ENCODE measurements around the gene CABLES2.

DNA sequence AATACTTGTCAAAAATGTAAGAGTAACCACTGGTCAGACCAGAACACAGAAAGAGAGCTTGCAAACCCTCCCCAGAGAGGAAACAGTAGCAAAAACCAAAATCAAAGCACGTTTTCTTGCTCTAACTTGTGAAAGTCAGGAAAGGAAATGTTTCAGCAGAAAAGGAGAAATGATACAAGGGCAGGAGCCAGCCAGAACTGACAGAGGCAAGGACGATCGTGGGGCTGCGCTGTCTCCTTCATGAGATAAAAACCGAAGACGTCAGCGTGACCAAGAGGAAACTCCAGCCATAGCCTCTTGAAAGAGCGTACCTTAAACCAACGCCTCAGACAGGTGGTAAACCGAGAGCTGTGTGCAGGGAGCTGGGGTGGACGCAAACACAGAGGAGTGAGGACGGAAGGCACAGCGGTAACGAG, 67.4 kb downstream of the CABLES2 start:
- TF ChIP-seq, protein P1, sequence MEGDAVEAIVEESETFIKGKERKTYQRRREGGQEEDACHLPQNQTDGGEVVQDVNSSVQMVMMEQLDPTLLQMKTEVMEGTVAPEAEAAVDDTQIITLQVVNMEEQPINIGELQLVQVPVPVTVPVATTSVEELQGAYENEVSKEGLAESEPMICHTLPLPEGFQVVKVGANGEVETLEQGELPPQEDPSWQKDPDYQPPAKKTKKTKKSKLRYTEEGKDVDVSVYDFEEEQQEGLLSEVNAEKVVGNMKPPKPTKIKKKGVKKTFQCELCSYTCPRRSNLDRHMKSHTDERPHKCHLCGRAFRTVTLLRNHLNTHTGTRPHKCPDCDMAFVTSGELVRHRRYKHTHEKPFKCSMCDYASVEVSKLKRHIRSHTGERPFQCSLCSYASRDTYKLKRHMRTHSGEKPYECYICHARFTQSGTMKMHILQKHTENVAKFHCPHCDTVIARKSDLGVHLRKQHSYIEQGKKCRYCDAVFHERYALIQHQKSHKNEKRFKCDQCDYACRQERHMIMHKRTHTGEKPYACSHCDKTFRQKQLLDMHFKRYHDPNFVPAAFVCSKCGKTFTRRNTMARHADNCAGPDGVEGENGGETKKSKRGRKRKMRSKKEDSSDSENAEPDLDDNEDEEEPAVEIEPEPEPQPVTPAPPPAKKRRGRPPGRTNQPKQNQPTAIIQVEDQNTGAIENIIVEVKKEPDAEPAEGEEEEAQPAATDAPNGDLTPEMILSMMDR (IDR thresholded peaks at IDR 0.05), result no peak
- no peak for TF ChIP-seq POLR2A (IDR thresholded peaks at IDR 0.05)

Data from testis (tissue), 2 donors.